ENCODE results near the gene SNAI3. TPM values are rescaled to one million over a fixed set of nuclear protein-coding genes. Genes with fewer than 3 reads are reported as not detected.

Gene SNAI3
- total and polyA plus RNA-seq, 2 of the 4 experiments (the other 2 are of a cell fraction), result 0.21 TPM; not detected in 1

GRCh38 chr16:88655733-88656281 is 30.5 kb downstream of the SNAI3 start:
- H2AFZ ChIP-seq (replicated peaks; ENCODE audit: low read length, poor library complexity), result no peak overlapping the region
- DNase-seq (no peak), ATAC-seq (ENCODE audit: low read depth) (no peak)
- H3K4me2 ChIP-seq (ENCODE audit: low read depth, low read length), result no peak overlapping the region
- no peak overlapping the region for H3K27ac ChIP-seq (ENCODE audit: insufficient read depth, low read length)
- BruUV-seq (replicated peaks), result no TSS peak
- intact Hi-C loops (cut with micrococcal nuclease) (no loop called here), dilution Hi-C loops (cut with HindIII; ENCODE audit: low sequenced_read_pairs, unreplicated experiment) (no loop called here), in situ Hi-C loops (cut with MboI; ENCODE audit: low sequenced_read_pairs) (no loop called here)
- no peak overlapping the region for H4K91ac ChIP-seq (ENCODE audit: insufficient read depth, low read depth, low read length)
- no peak overlapping the region for H2BK20ac ChIP-seq (ENCODE audit: low read depth, low read length)
- no peak overlapping the region for H4K8ac ChIP-seq (ENCODE audit: low read depth in 2 of 2, low read length in 2 of 2)
- H3K36me3 ChIP-seq (ENCODE audit: control insufficient read depth, insufficient read depth, low read length), result peaks cover 13% of the 10 kb centered on the region
- no peak overlapping the region for H3K9ac ChIP-seq (ENCODE audit: low read depth, low read length)
- 0 out of 2 replicates have a peak, but pooled peaks cover 5% of the 10 kb centered on the region for H4K20me1 ChIP-seq (ENCODE audit: insufficient read depth, low read length)
- no peaks in the 10 kb centered on the region for H3K9me1 ChIP-seq (ENCODE audit: insufficient read depth, low read length)
- H3K56ac ChIP-seq (ENCODE audit: extremely low read depth, insufficient read depth, low read length), result no peak overlapping the region
- H2BK120ac ChIP-seq (ENCODE audit: low read depth, low read length), result no peak overlapping the region
- WGBS, 2 experiments (ENCODE audit: extremely low coverage in 2 of 2, insufficient read length in 1 of 2), result 88% methylated on average over 14 of the region's 29 CpGs; no CpG with 5 or more reads in 1 of the 2 experiments
- H3K14ac ChIP-seq (replicated peaks; ENCODE audit: low read depth, low read length), result no peak overlapping the region
- no peaks in the 10 kb centered on the region for H3K27me3 ChIP-seq (ENCODE audit: control insufficient read depth, insufficient read depth, low read length)
- no peak overlapping the region for H4K5ac ChIP-seq (ENCODE audit: low read depth, low read length)
- H3K9me3 ChIP-seq (ENCODE audit: control insufficient read depth, insufficient read depth, low read length), result no peaks in the 10 kb centered on the region
- H2AK9ac ChIP-seq (replicated peaks; ENCODE audit: low read depth, low read length, poor library complexity), result no peak overlapping the region
- no peak overlapping the region for H3K4me3 ChIP-seq (ENCODE audit: insufficient read depth, low read depth, low read length)
- no peak overlapping the region for H3K18ac ChIP-seq (ENCODE audit: low read depth, low read length)
- H3K4me1 ChIP-seq (ENCODE audit: control insufficient read depth, insufficient read depth, low read length), result peaks cover 5% of the 10 kb centered on the region; the same call in 1 of the 2 replicates
- H2BK5ac ChIP-seq (ENCODE audit: low read depth, low read length, poor library complexity, severe bottlenecking), result no peak overlapping the region
- CTCF ChIA-PET, result no interaction called here
- H3K4ac ChIP-seq (ENCODE audit: low read depth, low read length), result no peak overlapping the region
- H3K23ac ChIP-seq (ENCODE audit: low read depth, low read length), result no peak overlapping the region
- H2AK5ac ChIP-seq (ENCODE audit: low read depth, low read length), result no peak overlapping the region
- peaks cover 0 to 24% of the 10 kb centered on the region in 2 experiments; a peak in 3 of 4 replicates for H3K79me1 ChIP-seq (ENCODE audit: low read depth in 1 of 2, low read length in 2 of 2)
- POLR2A ChIA-PET (ENCODE audit: unreplicated experiment), result no interaction called here
- H2BK15ac ChIP-seq (ENCODE audit: low read depth, low read length), result no peak overlapping the region
- TF ChIP-seq MAZ (IDR thresholded peaks at IDR 0.05; ENCODE audit: borderline replicate concordance, low read depth, low read length) (no peak), CTCF (conservative IDR thresholded peaks at IDR 0.05; ENCODE audit: low read depth, low read length) (no peak), ELK1 (IDR thresholded peaks at IDR 0.05; ENCODE audit: borderline replicate concordance, low read depth, low read length) (no peak)

Measured in IMR-90 (cell line).